HepG2 (cell line): Measurements from ENCODE around the gene GRIN2D. TPM values are rescaled to one million over a fixed set of nuclear protein-coding genes. Genes with fewer than 3 reads are reported as not detected.

Experiments used
- CBX2 ChIP-seq, 2 experiments: fragments of 200-600 bp in 1 of 2; sonication (generic); formaldehyde crosslinking in 1 of 2; IDR thresholded peaks; 2 replicates each; pipeline versions ENCODE4 v1.7.0 to v1.8.1; 2018 to 2022; ENCODE audit warnings: low read depth in 2 of 2, low read length in 1 of 2, mild to moderate bottlenecking in 1 of 2, missing genetic modification reagents in 1 of 2
- RCOR2 ChIP-seq: IDR thresholded peaks from 2 replicates; pipeline ENCODE4 v1.6.1; 2016; ENCODE audit warnings: missing biosample characterization, missing genetic modification reagents
- SMYD3 ChIP-seq: sonication (generic); formaldehyde crosslinking; IDR thresholded peaks from 2 replicates; pipeline ENCODE4 v1.8.1; 2023; ENCODE audit warnings: mild to moderate bottlenecking, missing genetic modification reagents
- ZNF274 ChIP-seq: sonication (generic); formaldehyde crosslinking; IDR thresholded peaks from 2 replicates; pipeline ENCODE4 v1.5.1; 2020; ENCODE audit warnings: mild to moderate bottlenecking, missing genetic modification reagents
- ZSCAN22 ChIP-seq: sonication (generic); formaldehyde crosslinking; IDR thresholded peaks from 2 replicates; pipeline ENCODE4 v1.4.0; 2020; ENCODE audit warnings: mild to moderate bottlenecking, missing genetic modification reagents
- polyA plus RNA-seq, 8 experiments: library from polyadenylated mRNA; depleted of rRNA in 3 of 8; stranded (reverse) in 7 of 8; unstranded in 1 of 8; fragments of >200 nt; fragmentation: Illumina TruSeq in 4 of 8; extraction: Trizol in 4 of 8; gene quantifications; 2 replicates each; pipeline versions ENCODE4 v1.2.1 to v1.2.3, GENCODE V29; 2011 to 2016; ENCODE audit warnings: low read depth in 4 of 8, missing spikeins in 1 of 8, mixed read lengths in 1 of 8; ENCODE audit not compliant: insufficient read depth in 1 of 8
- total RNA-seq, 5 experiments: library from RNA; depleted of rRNA; stranded (reverse); fragments of >200 nt; fragmentation: Illumina TruSeq; extraction: Trizol; gene quantifications; 2 replicates each; pipeline ENCODE4 v1.2.3, GENCODE V29; 2016; ENCODE audit warnings: low read depth in 1 of 5
- TF ChIP-seq, protein P1 (sequence below): sonication (generic); formaldehyde crosslinking; IDR thresholded peaks from 2 replicates; pipeline ENCODE4 v1.4.0; 2020; ENCODE audit warnings: missing genetic modification reagents, borderline replicate concordance
- TF ChIP-seq, protein P2 (sequence below): sonication (generic); formaldehyde crosslinking; IDR thresholded peaks from 2 replicates; pipeline ENCODE4 v1.5.0; 2020; ENCODE audit warnings: missing genetic modification reagents, mild to moderate bottlenecking, borderline replicate concordance
- TF ChIP-seq, protein P3 (sequence below): IDR thresholded peaks from 2 replicates; pipeline ENCODE4 v1.6.1; 2016; ENCODE audit warnings: missing biosample characterization, missing genetic modification reagents, low read depth

Gene GRIN2D
- total and polyA plus RNA-seq, 2 of the 13 experiments (the other 11 are each of a cell fraction or from before 2014, with no cell fraction given): 0.02 to 0.13 TPM

DNA sequence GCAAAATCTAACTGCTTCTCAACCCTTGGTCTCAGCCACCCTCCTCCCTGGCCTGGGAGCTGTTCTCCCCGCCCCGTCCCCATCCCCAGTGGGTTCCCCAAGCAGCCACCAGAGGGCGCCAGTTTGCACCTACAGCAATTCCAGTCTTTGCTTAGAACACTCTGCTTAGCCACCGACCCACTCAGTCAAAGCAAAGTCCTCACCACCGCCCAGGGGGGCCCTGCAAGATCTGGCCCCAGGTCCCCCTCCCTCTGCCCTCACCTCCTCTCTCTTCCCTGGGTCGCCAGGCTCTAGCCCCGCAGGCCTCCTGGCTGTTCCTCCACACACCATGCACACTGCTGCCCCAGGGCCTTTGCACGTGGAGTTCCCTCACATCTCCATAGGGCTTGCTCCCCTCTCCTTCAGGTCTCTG is 42.1 kb upstream of the GRIN2D start (continued):
- TF ChIP-seq, protein P1, sequence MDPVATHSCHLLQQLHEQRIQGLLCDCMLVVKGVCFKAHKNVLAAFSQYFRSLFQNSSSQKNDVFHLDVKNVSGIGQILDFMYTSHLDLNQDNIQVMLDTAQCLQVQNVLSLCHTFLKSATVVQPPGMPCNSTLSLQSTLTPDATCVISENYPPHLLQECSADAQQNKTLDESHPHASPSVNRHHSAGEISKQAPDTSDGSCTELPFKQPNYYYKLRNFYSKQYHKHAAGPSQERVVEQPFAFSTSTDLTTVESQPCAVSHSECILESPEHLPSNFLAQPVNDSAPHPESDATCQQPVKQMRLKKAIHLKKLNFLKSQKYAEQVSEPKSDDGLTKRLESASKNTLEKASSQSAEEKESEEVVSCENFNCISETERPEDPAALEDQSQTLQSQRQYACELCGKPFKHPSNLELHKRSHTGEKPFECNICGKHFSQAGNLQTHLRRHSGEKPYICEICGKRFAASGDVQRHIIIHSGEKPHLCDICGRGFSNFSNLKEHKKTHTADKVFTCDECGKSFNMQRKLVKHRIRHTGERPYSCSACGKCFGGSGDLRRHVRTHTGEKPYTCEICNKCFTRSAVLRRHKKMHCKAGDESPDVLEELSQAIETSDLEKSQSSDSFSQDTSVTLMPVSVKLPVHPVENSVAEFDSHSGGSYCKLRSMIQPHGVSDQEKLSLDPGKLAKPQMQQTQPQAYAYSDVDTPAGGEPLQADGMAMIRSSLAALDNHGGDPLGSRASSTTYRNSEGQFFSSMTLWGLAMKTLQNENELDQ (CRISPR knock-in tag): no peak
- peak; percentile 75; the same call in 1 of the 2 replicates for TF ChIP-seq RCOR2 (CRISPR knock-in tag)
- TF ChIP-seq CBX2 (IDR thresholded peaks at IDR 0.05; ENCODE audit: low read depth, low read length): no peak
- TF ChIP-seq CBX2 (CRISPR knock-in tag; IDR thresholded peaks at IDR 0.05; ENCODE audit: low read depth): no peak
- TF ChIP-seq, protein P2, sequence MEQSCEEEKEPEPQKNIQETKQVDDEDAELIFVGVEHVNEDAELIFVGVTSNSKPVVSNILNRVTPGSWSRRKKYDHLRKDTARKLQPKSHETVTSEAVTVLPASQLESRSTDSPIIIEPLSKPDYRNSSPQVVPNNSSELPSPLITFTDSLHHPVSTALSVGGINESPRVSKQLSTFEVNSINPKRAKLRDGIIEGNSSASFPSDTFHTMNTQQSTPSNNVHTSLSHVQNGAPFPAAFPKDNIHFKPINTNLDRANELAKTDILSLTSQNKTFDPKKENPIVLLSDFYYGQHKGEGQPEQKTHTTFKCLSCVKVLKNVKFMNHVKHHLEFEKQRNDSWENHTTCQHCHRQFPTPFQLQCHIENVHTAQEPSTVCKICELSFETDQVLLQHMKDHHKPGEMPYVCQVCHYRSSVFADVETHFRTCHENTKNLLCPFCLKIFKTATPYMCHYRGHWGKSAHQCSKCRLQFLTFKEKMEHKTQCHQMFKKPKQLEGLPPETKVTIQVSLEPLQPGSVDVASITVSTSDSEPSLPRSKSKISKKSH: 0 out of 2 replicates have a peak, but pooled peaks have one; percentile 26
- TF ChIP-seq, protein P3, sequence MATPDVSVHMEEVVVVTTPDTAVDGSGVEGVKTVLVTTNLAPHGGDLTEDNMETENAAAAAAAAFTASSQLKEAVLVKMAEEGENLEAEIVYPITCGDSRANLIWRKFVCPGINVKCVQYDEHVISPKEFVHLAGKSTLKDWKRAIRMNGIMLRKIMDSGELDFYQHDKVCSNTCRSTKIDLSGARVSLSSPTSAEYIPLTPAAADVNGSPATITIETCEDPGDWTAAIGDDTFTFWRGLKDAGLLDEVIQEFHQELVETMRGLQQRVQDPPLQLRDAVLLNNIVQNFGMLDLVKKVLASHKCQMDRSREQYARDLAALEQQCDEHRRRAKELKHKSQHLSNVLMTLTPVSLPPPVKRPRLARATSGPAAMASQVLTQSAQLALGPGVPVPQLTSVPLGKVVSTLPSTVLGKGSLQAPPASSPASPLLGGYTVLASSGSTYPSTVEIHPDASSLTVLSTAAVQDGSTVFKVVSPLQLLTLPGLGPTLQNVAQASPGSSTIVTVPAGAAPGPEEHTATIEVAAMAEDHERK (CRISPR knock-in tag): no peak
- TF ChIP-seq ZNF274: 0 out of 2 replicates have a peak, but pooled peaks have one; percentile 34
- TF ChIP-seq ZSCAN22: 0 out of 2 replicates have a peak, but pooled peaks have one; percentile 46
- TF ChIP-seq SMYD3 (CRISPR knock-in tag): no peak
